Measurements from ENCODE around the gene KANSL1.

KANSL1 gene

GRCh38 chr17:46163929-46164594, 29.2 kb downstream of the KANSL1 start:
- no peak for DNase-seq

GRCh38 chr17:46163316-46163715, 29.9 kb downstream of the KANSL1 start:
- no peak for DNase-seq

GRCh38 chr17:46162866-46163265, 30.4 kb downstream of the KANSL1 start:
- no peak for DNase-seq

- no peak for DNase-seq
Observed at GRCh38 chr17:46160169-46160568, 33.1 kb downstream of the KANSL1 start.

- no peak for DNase-seq
Observed at GRCh38 chr17:46159686-46160085, 33.5 kb downstream of the KANSL1 start.

GRCh38 chr17:46158323-46159296, 34.6 kb downstream of the KANSL1 start:
- DNase-seq: no peak

GRCh38 chr17:46157443-46158062, 35.7 kb downstream of the KANSL1 start:
- no peak for DNase-seq

GRCh38 chr17:46154151-46154816, 38.9 kb downstream of the KANSL1 start:
- DNase-seq: peak; percentile 40

GRCh38 chr17:46152423-46152822, 40.8 kb downstream of the KANSL1 start:
- no peak for DNase-seq

GRCh38 chr17:46151762-46152161, 41.5 kb downstream of the KANSL1 start:
- DNase-seq: no peak

GRCh38 chr17:46150216-46150963, 42.8 kb downstream of the KANSL1 start:
- DNase-seq: no peak

- DNase-seq: no peak
Observed at GRCh38 chr17:46148247-46148646, 45.0 kb downstream of the KANSL1 start.

GRCh38 chr17:46147296-46147695, 45.9 kb downstream of the KANSL1 start:
- peak; percentile 22 for DNase-seq

- no peak for DNase-seq
Observed at GRCh38 chr17:46144246-46144645, 49.0 kb downstream of the KANSL1 start.

GRCh38 chr17:46143827-46144236, 49.4 kb downstream of the KANSL1 start:
- no peak for DNase-seq

GRCh38 chr17:46141645-46142044, 51.6 kb downstream of the KANSL1 start:
- no peak for DNase-seq

- no peak for DNase-seq
Observed at GRCh38 chr17:46140645-46141197, 52.5 kb downstream of the KANSL1 start.

- no peak for DNase-seq
Observed at GRCh38 chr17:46139432-46140210, 53.6 kb downstream of the KANSL1 start.

GRCh38 chr17:46138473-46138872, 54.8 kb downstream of the KANSL1 start:
- no peak for DNase-seq

- DNase-seq: no peak
Observed at GRCh38 chr17:46136820-46137219, 56.4 kb downstream of the KANSL1 start.

Measured in CD4-positive, alpha-beta T cell treated with Interleukin-17A for 4 hours (primary cell).